RWPE2 (cell line): ENCODE results near the gene SPRED2.

Source experiments
- ATAC-seq: fragments of 200-7000 bp; cut with Tn5 transposase; 3 replicates; pipeline ENCODE4 v1.9.1; 2021; ENCODE audit warnings: low read depth
- DNase-seq: peaks from one replicate; pipeline ENCODE4 v3.0.0-alpha.2; 2020; ENCODE audit warnings: low spot score
- H3K27ac ChIP-seq: fragments of 450-650 bp; 2 replicates; pipeline ENCODE4 v1.5.1; 2017; ENCODE audit warnings: mild to moderate bottlenecking; ENCODE audit not compliant: poor library complexity, severe bottlenecking
- H3K27me3 ChIP-seq: fragments of 250-450 bp; sonication (Bioruptor Pico); 2 replicates; pipeline ENCODE4 v1.5.1; 2021; ENCODE audit warnings: mild to moderate bottlenecking, moderate library complexity; ENCODE audit not compliant: insufficient read depth, poor library complexity, severe bottlenecking
- H3K36me3 ChIP-seq: fragments of 250-450 bp; sonication (Bioruptor Pico); 2 replicates; pipeline ENCODE4 v1.5.1; 2020; ENCODE audit warnings: low read depth, mild to moderate bottlenecking, moderate library complexity
- H3K4me1 ChIP-seq: fragments of 250-450 bp; sonication (Bioruptor Pico); 2 replicates; pipeline ENCODE4 v1.5.1; 2021; ENCODE audit warnings: mild to moderate bottlenecking, moderate library complexity; ENCODE audit not compliant: insufficient read depth, poor library complexity, severe bottlenecking
- H3K4me3 ChIP-seq: fragments of 250-450 bp; sonication (Bioruptor Pico); 2 replicates; pipeline ENCODE4 v1.5.1; 2021; ENCODE audit warnings: mild to moderate bottlenecking, moderate library complexity; ENCODE audit not compliant: severe bottlenecking
- H3K9me3 ChIP-seq: fragments of 250-450 bp; sonication (Bioruptor Pico); 2 replicates; pipeline ENCODE4 v1.5.1; 2021; ENCODE audit warnings: mild to moderate bottlenecking, moderate library complexity; ENCODE audit not compliant: severe bottlenecking
- TF ChIP-seq, protein P1 (sequence below): fragments of 450-650 bp; IDR thresholded peaks from one replicate; pipeline ENCODE4 v1.5.1; 2017; ENCODE audit warnings: mild to moderate bottlenecking, moderate library complexity; ENCODE audit not compliant: poor library complexity, severe bottlenecking

SPRED2 gene

DNA sequence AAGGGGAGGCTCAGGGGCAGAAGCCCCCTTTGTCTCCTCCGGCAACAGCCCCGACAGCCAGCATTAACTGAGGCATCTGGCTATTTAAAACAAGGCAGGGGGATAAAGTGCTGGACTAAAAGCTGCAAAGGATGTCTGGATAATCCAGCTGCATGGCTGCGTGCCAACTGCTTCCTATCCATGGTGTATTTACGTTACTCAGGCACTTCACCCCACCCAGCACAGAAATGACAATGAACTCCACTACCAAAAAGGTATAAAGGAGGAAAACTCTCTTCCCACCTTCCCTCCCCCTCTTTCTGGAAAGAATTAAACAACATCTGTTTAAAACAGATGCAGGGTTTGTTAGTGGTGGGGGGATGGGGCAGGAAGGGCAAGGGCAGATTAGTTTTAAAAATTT lies 82.5 kb downstream of the SPRED2 start:
- H3K4me3 ChIP-seq = no peak overlapping the region
- peaks cover 43% of the 10 kb centered on the region for H3K4me1 ChIP-seq
- H3K9me3 ChIP-seq = no peaks in the 10 kb centered on the region
- ATAC-seq (peak; percentile 70), DNase-seq (peak; percentile 71)
- TF ChIP-seq, protein P1, sequence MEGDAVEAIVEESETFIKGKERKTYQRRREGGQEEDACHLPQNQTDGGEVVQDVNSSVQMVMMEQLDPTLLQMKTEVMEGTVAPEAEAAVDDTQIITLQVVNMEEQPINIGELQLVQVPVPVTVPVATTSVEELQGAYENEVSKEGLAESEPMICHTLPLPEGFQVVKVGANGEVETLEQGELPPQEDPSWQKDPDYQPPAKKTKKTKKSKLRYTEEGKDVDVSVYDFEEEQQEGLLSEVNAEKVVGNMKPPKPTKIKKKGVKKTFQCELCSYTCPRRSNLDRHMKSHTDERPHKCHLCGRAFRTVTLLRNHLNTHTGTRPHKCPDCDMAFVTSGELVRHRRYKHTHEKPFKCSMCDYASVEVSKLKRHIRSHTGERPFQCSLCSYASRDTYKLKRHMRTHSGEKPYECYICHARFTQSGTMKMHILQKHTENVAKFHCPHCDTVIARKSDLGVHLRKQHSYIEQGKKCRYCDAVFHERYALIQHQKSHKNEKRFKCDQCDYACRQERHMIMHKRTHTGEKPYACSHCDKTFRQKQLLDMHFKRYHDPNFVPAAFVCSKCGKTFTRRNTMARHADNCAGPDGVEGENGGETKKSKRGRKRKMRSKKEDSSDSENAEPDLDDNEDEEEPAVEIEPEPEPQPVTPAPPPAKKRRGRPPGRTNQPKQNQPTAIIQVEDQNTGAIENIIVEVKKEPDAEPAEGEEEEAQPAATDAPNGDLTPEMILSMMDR = no peak
- peak overlapping the region; percentile 42 for H3K27ac ChIP-seq
- peaks cover 1% of the 10 kb centered on the region for H3K36me3 ChIP-seq
- no peaks in the 10 kb centered on the region for H3K27me3 ChIP-seq

DNA sequence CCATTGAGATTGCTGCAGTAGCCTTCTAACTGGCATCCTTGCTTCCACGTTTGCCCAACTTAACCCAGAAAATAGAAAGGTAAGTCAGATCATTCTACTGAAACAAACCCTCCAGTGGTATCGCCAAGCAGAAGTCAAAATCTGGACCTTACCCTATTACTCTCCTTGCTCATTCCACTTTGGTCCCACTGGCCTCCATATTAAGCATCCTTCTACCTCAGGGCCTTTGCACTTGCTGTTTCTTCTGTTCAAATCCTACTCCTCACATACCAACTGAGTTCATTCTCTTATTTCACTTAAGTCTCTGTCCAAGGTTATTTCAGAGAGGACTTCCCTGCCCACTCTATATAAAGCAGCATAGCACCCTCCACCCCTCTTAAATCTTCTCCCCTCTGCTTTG lies 84.5 kb downstream of the SPRED2 start:
- Histone ChIP-seq H3K4me3 (no peak overlapping the region), H3K9me3 (no peaks in the 10 kb centered on the region), H3K4me1 (peaks cover 29% of the 10 kb centered on the region), H3K27ac (no peak overlapping the region), H3K36me3 (peaks cover 12% of the 10 kb centered on the region), H3K27me3 (no peaks in the 10 kb centered on the region)
- ATAC-seq (no peak), DNase-seq (no peak)
- TF ChIP-seq, protein P1 = no peak

DNA sequence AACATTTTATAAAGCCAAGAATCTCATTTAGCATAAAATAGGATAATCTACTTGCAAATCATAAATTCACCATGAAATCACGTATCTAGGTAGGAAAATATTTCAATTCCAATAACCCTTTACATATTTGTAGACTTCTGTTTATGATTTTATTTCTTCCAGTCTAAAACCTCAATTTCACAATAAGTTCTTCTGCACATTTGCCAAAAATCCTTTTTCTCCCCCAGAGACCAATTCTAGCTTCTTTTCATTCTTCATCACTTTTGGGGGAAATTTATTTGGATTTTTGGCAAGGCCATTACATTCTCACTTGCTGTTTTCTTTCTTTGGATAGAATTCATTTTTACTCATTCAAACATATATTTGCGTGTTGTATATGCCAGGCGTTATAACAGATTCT lies 86.8 kb downstream of the SPRED2 start:
- Histone ChIP-seq H3K27me3 (no peaks in the 10 kb centered on the region), H3K9me3 (no peaks in the 10 kb centered on the region), H3K36me3 (peaks cover 30% of the 10 kb centered on the region), H3K4me3 (no peak overlapping the region), H3K4me1 (peaks cover 13% of the 10 kb centered on the region), H3K27ac (no peak overlapping the region)
- TF ChIP-seq, protein P1 = no peak
- DNase-seq (no peak), ATAC-seq (no peak)

DNA sequence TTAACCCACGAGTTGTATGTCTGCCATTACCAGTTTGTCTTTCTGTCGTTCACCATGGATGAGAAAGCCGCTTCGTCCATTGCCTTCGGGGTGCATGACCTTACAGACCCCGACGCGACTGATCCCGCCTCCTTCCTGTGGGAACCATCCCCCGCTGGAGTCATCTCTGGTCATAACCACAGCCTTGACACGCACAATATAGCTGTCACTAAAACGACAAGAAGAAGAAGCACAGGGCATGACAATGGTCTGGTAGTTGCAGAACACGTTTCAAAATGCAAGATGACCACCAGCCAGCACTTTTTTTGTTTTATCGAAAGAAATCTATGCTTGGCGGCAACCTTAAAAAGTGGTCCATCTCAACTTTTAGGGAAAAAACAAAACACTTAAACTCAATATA lies 87.7 kb downstream of the SPRED2 start:
- H3K4me3 ChIP-seq = no peak overlapping the region
- H3K9me3 ChIP-seq = no peaks in the 10 kb centered on the region
- TF ChIP-seq, protein P1 = no peak
- no peak overlapping the region for H3K27ac ChIP-seq
- peaks cover 40% of the 10 kb centered on the region for H3K36me3 ChIP-seq
- ATAC-seq = no peak
- no peak for DNase-seq
- no peaks in the 10 kb centered on the region for H3K27me3 ChIP-seq
- H3K4me1 ChIP-seq = peaks cover 4% of the 10 kb centered on the region

DNA sequence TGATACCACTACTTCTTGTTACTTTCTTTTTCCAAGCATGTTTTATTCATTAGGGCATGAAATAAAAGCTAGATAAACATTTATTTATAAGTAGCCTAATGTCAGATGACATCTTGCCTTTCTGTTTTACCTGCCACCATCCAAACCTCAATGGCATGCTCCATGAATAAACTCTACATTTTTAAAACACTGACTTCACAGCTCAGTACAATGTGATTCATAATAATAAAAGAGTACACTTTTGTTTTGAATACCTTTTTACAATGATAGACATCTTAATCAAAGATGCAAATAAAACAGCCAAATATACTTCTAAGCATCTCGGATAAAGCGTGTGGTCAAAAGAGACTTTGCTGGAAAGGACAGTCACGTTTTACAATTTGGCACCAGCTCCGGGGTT lies 88.2 kb downstream of the SPRED2 start:
- Histone ChIP-seq H3K9me3 (no peaks in the 10 kb centered on the region), H3K27me3 (no peaks in the 10 kb centered on the region), H3K27ac (no peak overlapping the region), H3K36me3 (peaks cover 40% of the 10 kb centered on the region), H3K4me3 (no peak overlapping the region), H3K4me1 (no peaks in the 10 kb centered on the region)
- TF ChIP-seq, protein P1 = no peak
- ATAC-seq = no peak
- no peak for DNase-seq
